B cell (primary cell): ENCODE measurements around the gene SPEN. TPM values are rescaled to one million over a fixed set of nuclear protein-coding genes. Genes with fewer than 3 reads are reported as not detected.

ENCODE experiments used
- ATAC-seq: fragments of 200-7000 bp; cut with Tn5 transposase; one replicate; pipeline ENCODE4 v1.10.0; 2021; ENCODE audit warnings: low read depth, mild to moderate bottlenecking, moderate number of reproducible peaks, moderate library complexity
- CTCF ChIA-PET: fragments of 350-600 bp; sonication (Branson Sonifier 250); formaldehyde crosslinking; loops from one replicate; lab custom pipeline; 2021; ENCODE audit warnings: antibody characterized with exemption, inconsistent platforms; lab: Charles Lee
- POLR2A ChIA-PET: fragments of 350-600 bp; sonication (Branson Sonifier 250); formaldehyde crosslinking; loops from one replicate; lab custom pipeline; 2021; ENCODE audit warnings: antibody characterized with exemption; lab: Charles Lee
- DNase-seq: peaks from one replicate; pipeline ENCODE4 v3.0.0; 2013
- H2AFZ ChIP-seq: 2 replicates; pipeline ENCODE4 v1.6.1; 2012; ENCODE audit warnings: mild to moderate bottlenecking, low read depth, low read length; ENCODE audit not compliant: insufficient read depth, poor library complexity, severe bottlenecking
- H3K27ac ChIP-seq, 2 donors: 1 replicate in 1 of 2; 2 replicates in 1 of 2; pipeline ENCODE4 v1.5.1; 2012 to 2013; ENCODE audit warnings: low read length in 2 of 2, mild to moderate bottlenecking in 2 of 2, moderate library complexity in 1 of 2
- H3K27me3 ChIP-seq, 4 experiments: fragments of 200-600 bp in 1 of 4; sonication (generic) in 1 of 4; replicated peaks in 1 of 4; 1 replicate in 2 of 4; 2 replicates in 2 of 4; pipeline versions ENCODE4 v1.6.1 to v1.7.0; 2013 to 2016; ENCODE audit warnings: low read length in 3 of 4, mild to moderate bottlenecking in 2 of 4, mixed read lengths in 1 of 4, moderate library complexity in 1 of 4; ENCODE audit not compliant: insufficient read depth in 4 of 4, control insufficient read depth in 3 of 4; ENCODE audit errors: control extremely low read depth in 1 of 4
- H3K36me3 ChIP-seq, 2 experiments: replicated peaks in 1 of 2; 1 replicate in 1 of 2; 2 replicates in 1 of 2; pipeline versions ENCODE4 v1.6.1 to v1.7.1; 2013; ENCODE audit warnings: low read length in 1 of 2; ENCODE audit not compliant: insufficient read depth in 2 of 2, control insufficient read depth in 1 of 2; ENCODE audit errors: control extremely low read depth in 1 of 2, extremely low read depth in 1 of 2
- H3K4me1 ChIP-seq, 2 donors: fragments of 200-600 bp in 1 of 2; sonication (generic) in 1 of 2; 1 replicate in 1 of 2; 2 replicates in 1 of 2; pipeline versions ENCODE4 v1.5.1 to v1.6.1; 2013 to 2017; ENCODE audit warnings: low read length in 2 of 2; ENCODE audit not compliant: control insufficient read depth in 2 of 2, insufficient read depth in 2 of 2
- H3K4me2 ChIP-seq: replicated peaks from 2 replicates; pipeline ENCODE3; 2012; ENCODE audit warnings: mild to moderate bottlenecking, low read depth, low read length; ENCODE audit not compliant: poor library complexity, severe bottlenecking
- H3K4me3 ChIP-seq, 5 experiments: fragments of 200-600 bp in 1 of 5; sonication (generic) in 1 of 5; 1 replicate in 3 of 5; 2 replicates in 2 of 5; pipeline versions ENCODE4 v1.5.1 to v1.7.0; 2011 to 2016; ENCODE audit warnings: low read length in 4 of 5, mild to moderate bottlenecking in 4 of 5, low read depth in 2 of 5, control low read depth in 1 of 5, moderate library complexity in 1 of 5; ENCODE audit not compliant: insufficient read depth in 1 of 5; ENCODE audit errors: control extremely low read depth in 1 of 5, extremely low read depth in 1 of 5
- H3K79me2 ChIP-seq: fragments of 200-600 bp; sonication (generic); one replicate; pipeline ENCODE4 v1.6.0; 2016; ENCODE audit warnings: low read length; ENCODE audit not compliant: control insufficient read depth, insufficient read depth
- H3K9ac ChIP-seq: fragments of 200-600 bp; sonication (generic); 2 replicates; pipeline ENCODE4 v1.6.1; 2017; ENCODE audit warnings: mild to moderate bottlenecking, low read length, moderate library complexity
- H3K9me3 ChIP-seq, 3 donors: one replicate each; pipeline versions ENCODE4 v1.6.1 to v1.7.1; 2013; ENCODE audit warnings: low read length in 2 of 3; ENCODE audit not compliant: control insufficient read depth in 2 of 3, insufficient read depth in 1 of 3; ENCODE audit errors: control extremely low read depth in 1 of 3
- H4K20me1 ChIP-seq: 2 replicates; pipeline ENCODE4 v1.6.0; 2012; ENCODE audit warnings: mild to moderate bottlenecking, low read length; ENCODE audit not compliant: insufficient read depth, control insufficient read depth, poor library complexity, severe bottlenecking
- H3K27ac Mint-ChIP-seq: one replicate; pipeline ENCODE4 v1.8.0; 2021; ENCODE audit warnings: mixed read lengths
- H3K27me3 Mint-ChIP-seq: one replicate; pipeline ENCODE4 v1.8.0; 2021; ENCODE audit warnings: mixed read lengths
- H3K4me1 Mint-ChIP-seq: one replicate; pipeline ENCODE4 v1.8.0; 2021; ENCODE audit warnings: mixed read lengths
- H3K4me3 Mint-ChIP-seq: one replicate; pipeline ENCODE4 v1.8.0; 2021; ENCODE audit warnings: mixed read lengths
- H3K9me3 Mint-ChIP-seq: one replicate; pipeline ENCODE4 v1.8.0; 2022; ENCODE audit warnings: mixed read lengths; ENCODE audit not compliant: insufficient read depth
- CTCF ChIP-seq: fragments of 200-600 bp; IDR thresholded peaks from one replicate; pipeline ENCODE4 v1.8.0; 2022; ENCODE audit warnings: antibody characterized with exemption, mild to moderate bottlenecking
- EZH2 ChIP-seq: IDR thresholded peaks from 2 replicates; pipeline ENCODE4 v1.6.1; 2012; ENCODE audit warnings: borderline replicate concordance, low read depth, mild to moderate bottlenecking, moderate library complexity, low read length; ENCODE audit not compliant: insufficient read depth, poor library complexity, severe bottlenecking
- WGBS: methylation state at CpG from one replicate; pipeline ENCODE4 v1.1.5; 2013; ENCODE audit warnings: missing lambda C conversion rate; ENCODE audit not compliant: insufficient coverage; 5-methylcytosine and 5-hydroxymethylcytosine counted together
- intact Hi-C: fragments of 100-400 bp; cut with micrococcal nuclease; formaldehyde crosslinking; loops from one replicate; pipeline ENCODE4 v1.10.0; 2022
- polyA plus RNA-seq: library from polyadenylated mRNA; depleted of rRNA; stranded (reverse); fragments of >200 nt; gene quantifications from 2 replicates; pipeline ENCODE4 v1.2.3, GENCODE V29; 2012
- total RNA-seq, 2 donors: library from RNA; stranded (reverse); fragments of 120-200 nt in 1 of 2; gene quantifications; 1 replicate in 1 of 2; 2 replicates in 1 of 2; pipeline versions ENCODE4 v1.2.3 to v1.2.4, GENCODE V29; 2013 to 2022

Gene SPEN
- total and polyA plus RNA-seq, 2 donors (not counting 1 experiment from before 2014, with no cell fraction given), result 29.1 to 126 TPM

- Histone ChIP-seq H3K4me2 (peak overlapping the region; percentile 77), H3K9me3 (peaks cover 0 to 3% (median 0%) of the 10 kb centered on the region in 3 donors), H3K27me3 (no peaks in the 10 kb centered on the region), H3K27ac (peak overlapping the region; percentile 74 to 80), H3K36me3 (no peaks in the 10 kb centered on the region), H2AFZ (peak overlapping the region; percentile 75), H4K20me1 (peaks cover 13% of the 10 kb centered on the region), H3K9ac (peak overlapping the region; percentile 88), H3K4me3 (peak overlapping the region; percentile 59 to 99 (median 89)), H3K79me2 (peaks cover 76% of the 10 kb centered on the region), H3K4me1 (peaks cover 50 to 69% of the 10 kb centered on the region in 2 donors)
- ChIA-PET CTCF (interaction anchor here (0.6 to 7.4 kb wide), 8 partner anchors 11 to 68 kb away, joined by 3 to 52 read pairs (median 4); no protein-coding TSS in a partner anchor), POLR2A (interaction anchor here (0.7 to 9.4 kb wide), 4 partner anchors 13 to 126 kb away, joined by 3 to 221 read pairs (median 4); partner anchors contain the start of gene ZBTB17)
- WGBS, result under 1% methylated on average over 26 of the region's 44 CpGs
- peaks cover 51% of the 10 kb centered on the region for H3K4me1 Mint-ChIP-seq
- H3K27ac Mint-ChIP-seq, result peak overlapping the region; percentile 99
- H3K4me3 Mint-ChIP-seq, result peak overlapping the region; percentile 95
- H3K9me3 Mint-ChIP-seq, result no peaks in the 10 kb centered on the region
- TF ChIP-seq EZH2, result no peak
- TF ChIP-seq CTCF, result no peak
- intact Hi-C loops, result loop anchor here (2.0 to 10.0 kb wide), 2 partner anchors 34 to 154 kb away; no protein-coding TSS in a partner anchor
- no peaks in the 10 kb centered on the region for H3K27me3 Mint-ChIP-seq
- DNase-seq (peak; percentile 76), ATAC-seq (no peak)
Measured at GRCh38 chr1:15848929-15849774, 1.6 kb downstream of the SPEN start.
